A549 (cell line): ENCODE results near the gene JMJD6. TPM values are rescaled to one million over a fixed set of nuclear protein-coding genes. Genes with fewer than 3 reads are reported as not detected.

Experiments
- ATAC-seq, 2 experiments: fragments of 200-7000 bp in 1 of 2; fragments of >200 bp in 1 of 2; cut with Nextera tagmentation in 1 of 2; cut with Tn5 transposase in 1 of 2; 3 replicates each; pipeline versions ENCODE4 v1.8.0 to v1.9.1; 2018 to 2020; ENCODE audit warnings: mild to moderate bottlenecking in 1 of 2, moderate library complexity in 1 of 2
- CTCF ChIA-PET: fragments of 300-600 bp; sonication (Branson Sonifier 250); formaldehyde crosslinking; extraction: SDS; loops from one replicate; lab custom pipeline; 2021; ENCODE audit warnings: antibody characterized with exemption, inconsistent platforms; lab: Yijun Ruan, JAX
- POLR2A ChIA-PET: fragments of 350-600 bp; formaldehyde crosslinking; extraction: SDS; loops from one replicate; lab custom pipeline; 2021; ENCODE audit warnings: antibody characterized with exemption, inconsistent platforms; lab: Yijun Ruan, JAX
- DNase-seq, 2 experiments: peaks; one replicate each; pipeline versions ENCODE4 v3.0.0 to v3.0.0-alpha.2; 2011 to 2016; ENCODE audit warnings: low read depth in 1 of 2, low spot score in 1 of 2
- FAIRE-seq: peaks from 2 replicates; lab custom pipeline; 2011; peaks lifted over from hg19 to GRCh38; lab: Jason Lieb, UNC
- H3K27ac ChIP-seq, 2 experiments: fragments of >200 bp; sonication (Bioruptor Twin); formaldehyde crosslinking; 3 replicates each; pipeline ENCODE4 v1.5.1; 2016 to 2017
- H3K4me1 ChIP-seq: fragments of >200 bp; sonication (Bioruptor Twin); formaldehyde crosslinking; 3 replicates; pipeline ENCODE4 v1.6.1; 2016
- H3K4me2 ChIP-seq: fragments of >200 bp; sonication (Bioruptor Twin); formaldehyde crosslinking; 3 replicates; pipeline ENCODE4 v1.6.1; 2016
- H3K4me3 ChIP-seq: fragments of >200 bp; sonication (Bioruptor Twin); formaldehyde crosslinking; 3 replicates; pipeline ENCODE4 v1.5.1; 2016
- H3K9me3 ChIP-seq: fragments of >200 bp; sonication (Bioruptor Twin); formaldehyde crosslinking; 3 replicates; pipeline ENCODE4 v1.6.1; 2016
- BCL3 ChIP-seq: fragments of >200 bp; sonication (Bioruptor Twin); formaldehyde crosslinking; IDR thresholded peaks from 3 replicates; pipeline ENCODE4 v1.6.1; 2016
- FOSB ChIP-seq: fragments of 250-450 bp; sonication (Bioruptor Pico); IDR thresholded peaks from 2 replicates; pipeline ENCODE4 v1.5.0; 2020; ENCODE audit warnings: mild to moderate bottlenecking, moderate library complexity
- FOSL2 ChIP-seq, 2 experiments: fragments of 450-650 bp in 1 of 2; fragments of >200 bp in 1 of 2; sonication (Bioruptor Twin) in 1 of 2; formaldehyde crosslinking; IDR thresholded peaks; 2 replicates each; pipeline versions ENCODE4 v1.5.0 to v1.6.1; 2016 to 2020; ENCODE audit warnings: mild to moderate bottlenecking in 1 of 2, moderate library complexity in 1 of 2
- HOXA7 ChIP-seq: fragments of 250-450 bp; sonication (Bioruptor Pico); IDR thresholded peaks from 2 replicates; pipeline ENCODE4 v1.5.0; 2020; ENCODE audit warnings: mild to moderate bottlenecking, moderate library complexity
- JUN ChIP-seq, 2 experiments: fragments of >200 bp; sonication (Bioruptor Twin); formaldehyde crosslinking; IDR thresholded peaks; 2 replicates in 1 of 2; 3 replicates in 1 of 2; pipeline ENCODE4 v1.6.1; 2016 to 2017
- JUNB ChIP-seq: fragments of >200 bp; sonication (Bioruptor Twin); formaldehyde crosslinking; IDR thresholded peaks from 2 replicates; pipeline ENCODE4 v1.6.1; 2016
- MAFK ChIP-seq: fragments of 450-650 bp; IDR thresholded peaks from 2 replicates; pipeline ENCODE4 v1.6.1; 2014; ENCODE audit not compliant: partially characterized antibody
- NPAS2 ChIP-seq: fragments of 250-450 bp; sonication (Bioruptor Pico); IDR thresholded peaks from 2 replicates; pipeline ENCODE4 v1.8.0; 2022; ENCODE audit warnings: mild to moderate bottlenecking, moderate library complexity, borderline replicate concordance
- PBX3 ChIP-seq: IDR thresholded peaks from 2 replicates; pipeline ENCODE4 v1.6.1; 2012
- POLR2AphosphoS2 ChIP-seq: conservative IDR thresholded peaks from 2 replicates; pipeline ENCODE4 v1.6.1; 2012; ENCODE audit warnings: low read length, improper control_type of control experiment, inconsistent platforms
- RARB ChIP-seq: fragments of 250-450 bp; sonication (Bioruptor Pico); IDR thresholded peaks from 2 replicates; pipeline ENCODE4 v1.8.0; 2021; ENCODE audit warnings: mild to moderate bottlenecking, moderate library complexity
- SMC3 ChIP-seq: fragments of >200 bp; sonication (Bioruptor Twin); formaldehyde crosslinking; IDR thresholded peaks from 3 replicates; pipeline ENCODE4 v1.6.1; 2018; ENCODE audit warnings: inconsistent platforms
- TFCP2L1 ChIP-seq: fragments of 250-450 bp; sonication (Bioruptor Pico); IDR thresholded peaks from 2 replicates; pipeline ENCODE4 v1.5.0; 2021; ENCODE audit warnings: mild to moderate bottlenecking
- ZSCAN20 ChIP-seq: fragments of 250-450 bp; sonication (Bioruptor Pico); IDR thresholded peaks from 2 replicates; pipeline ENCODE4 v1.8.0; 2022; ENCODE audit warnings: mild to moderate bottlenecking, moderate library complexity
- WGBS: methylation state at CpG from one replicate; pipeline ENCODE4 v1.1.6; 2017; ENCODE audit errors: missing lambda C conversion rate; 5-methylcytosine and 5-hydroxymethylcytosine counted together
- polyA plus RNA-seq, 4 experiments: library from polyadenylated mRNA; depleted of rRNA in 3 of 4; stranded (reverse); fragments of >200 nt; fragmentation: RNase III in 1 of 4; extraction: RNeasy Plus Mini Kit Qiagen cat#74134 plus additional on column Dnase treatment in 1 of 4; gene quantifications; 2 replicates in 3 of 4; 3 replicates in 1 of 4; pipeline ENCODE4 v1.2.3, GENCODE V29; 2011 to 2017
- TF ChIP-seq, protein P1 (sequence below): fragments of 250-450 bp; sonication (Bioruptor Pico); IDR thresholded peaks from 2 replicates; pipeline ENCODE4 v1.5.0; 2020; ENCODE audit warnings: low read depth, mild to moderate bottlenecking, moderate library complexity
- TF ChIP-seq, protein P2 (sequence below): fragments of 250-450 bp; sonication (Bioruptor Pico); IDR thresholded peaks from 2 replicates; pipeline ENCODE4 v1.5.0; 2021; ENCODE audit warnings: mild to moderate bottlenecking, moderate library complexity, borderline replicate concordance
- TF ChIP-seq, protein P3 (sequence below): fragments of 200-600 bp; sonication (generic); IDR thresholded peaks from 2 replicates; pipeline ENCODE4 v1.6.1; 2016; ENCODE audit warnings: antibody characterized with exemption, mild to moderate bottlenecking, moderate library complexity

JMJD6 gene
- polyA plus RNA-seq, 2 of the 4 experiments (the other 2 are of a cell fraction), result 17.5 to 53.3 TPM

- Histone ChIP-seq H3K9me3 (no peaks in the 10 kb centered on the region), H3K27ac (no peak overlapping the region)
- no peak for FAIRE-seq
- TF ChIP-seq FOSB (CRISPR knock-in tag) (peak; percentile 73), NPAS2 (CRISPR knock-in tag) (no peak), BCL3 (0 out of 3 replicates have a peak, but pooled peaks have one; percentile 7), POLR2AphosphoS2 (peak; percentile 97), PBX3 (peak; percentile 7; the same call in 1 of the 2 replicates), RARB (peak; percentile 52; the same call in 1 of the 2 replicates), MAFK (peak; percentile 30), JUN (IDR thresholded peaks at IDR 0.05) (no peak), ZSCAN20 (CRISPR knock-in tag) (no peak), SMC3 (no peak), FOSL2 (IDR thresholded peaks at IDR 0.05) (no peak), FOSL2 (CRISPR knock-in tag; IDR thresholded peaks at IDR 0.05) (0 out of 2 replicates have a peak, but pooled peaks have one; percentile 3), HOXA7 (CRISPR knock-in tag) (peak; percentile 90), JUNB (0 out of 2 replicates have a peak, but pooled peaks have one; percentile 14), TFCP2L1 (CRISPR knock-in tag) (peak; percentile 90)
- TF ChIP-seq, protein P1, sequence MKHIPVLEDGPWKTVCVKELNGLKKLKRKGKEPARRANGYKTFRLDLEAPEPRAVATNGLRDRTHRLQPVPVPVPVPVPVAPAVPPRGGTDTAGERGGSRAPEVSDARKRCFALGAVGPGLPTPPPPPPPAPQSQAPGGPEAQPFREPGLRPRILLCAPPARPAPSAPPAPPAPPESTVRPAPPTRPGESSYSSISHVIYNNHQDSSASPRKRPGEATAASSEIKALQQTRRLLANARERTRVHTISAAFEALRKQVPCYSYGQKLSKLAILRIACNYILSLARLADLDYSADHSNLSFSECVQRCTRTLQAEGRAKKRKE (CRISPR knock-in tag), result 0 out of 2 replicates have a peak, but pooled peaks have one; percentile 32
- TF ChIP-seq, protein P2, sequence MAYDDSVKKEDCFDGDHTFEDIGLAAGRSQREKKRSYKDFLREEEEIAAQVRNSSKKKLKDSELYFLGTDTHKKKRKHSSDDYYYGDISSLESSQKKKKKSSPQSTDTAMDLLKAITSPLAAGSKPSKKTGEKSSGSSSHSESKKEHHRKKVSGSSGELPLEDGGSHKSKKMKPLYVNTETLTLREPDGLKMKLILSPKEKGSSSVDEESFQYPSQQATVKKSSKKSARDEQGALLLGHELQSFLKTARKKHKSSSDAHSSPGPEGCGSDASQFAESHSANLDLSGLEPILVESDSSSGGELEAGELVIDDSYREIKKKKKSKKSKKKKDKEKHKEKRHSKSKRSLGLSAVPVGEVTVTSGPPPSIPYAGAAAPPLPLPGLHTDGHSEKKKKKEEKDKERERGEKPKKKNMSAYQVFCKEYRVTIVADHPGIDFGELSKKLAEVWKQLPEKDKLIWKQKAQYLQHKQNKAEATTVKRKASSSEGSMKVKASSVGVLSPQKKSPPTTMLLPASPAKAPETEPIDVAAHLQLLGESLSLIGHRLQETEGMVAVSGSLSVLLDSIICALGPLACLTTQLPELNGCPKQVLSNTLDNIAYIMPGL (CRISPR knock-in tag), result peak; percentile 72; the same call in 1 of the 2 replicates
- TF ChIP-seq, protein P3, sequence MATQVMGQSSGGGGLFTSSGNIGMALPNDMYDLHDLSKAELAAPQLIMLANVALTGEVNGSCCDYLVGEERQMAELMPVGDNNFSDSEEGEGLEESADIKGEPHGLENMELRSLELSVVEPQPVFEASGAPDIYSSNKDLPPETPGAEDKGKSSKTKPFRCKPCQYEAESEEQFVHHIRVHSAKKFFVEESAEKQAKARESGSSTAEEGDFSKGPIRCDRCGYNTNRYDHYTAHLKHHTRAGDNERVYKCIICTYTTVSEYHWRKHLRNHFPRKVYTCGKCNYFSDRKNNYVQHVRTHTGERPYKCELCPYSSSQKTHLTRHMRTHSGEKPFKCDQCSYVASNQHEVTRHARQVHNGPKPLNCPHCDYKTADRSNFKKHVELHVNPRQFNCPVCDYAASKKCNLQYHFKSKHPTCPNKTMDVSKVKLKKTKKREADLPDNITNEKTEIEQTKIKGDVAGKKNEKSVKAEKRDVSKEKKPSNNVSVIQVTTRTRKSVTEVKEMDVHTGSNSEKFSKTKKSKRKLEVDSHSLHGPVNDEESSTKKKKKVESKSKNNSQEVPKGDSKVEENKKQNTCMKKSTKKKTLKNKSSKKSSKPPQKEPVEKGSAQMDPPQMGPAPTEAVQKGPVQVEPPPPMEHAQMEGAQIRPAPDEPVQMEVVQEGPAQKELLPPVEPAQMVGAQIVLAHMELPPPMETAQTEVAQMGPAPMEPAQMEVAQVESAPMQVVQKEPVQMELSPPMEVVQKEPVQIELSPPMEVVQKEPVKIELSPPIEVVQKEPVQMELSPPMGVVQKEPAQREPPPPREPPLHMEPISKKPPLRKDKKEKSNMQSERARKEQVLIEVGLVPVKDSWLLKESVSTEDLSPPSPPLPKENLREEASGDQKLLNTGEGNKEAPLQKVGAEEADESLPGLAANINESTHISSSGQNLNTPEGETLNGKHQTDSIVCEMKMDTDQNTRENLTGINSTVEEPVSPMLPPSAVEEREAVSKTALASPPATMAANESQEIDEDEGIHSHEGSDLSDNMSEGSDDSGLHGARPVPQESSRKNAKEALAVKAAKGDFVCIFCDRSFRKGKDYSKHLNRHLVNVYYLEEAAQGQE, result 0 out of 2 replicates have a peak, but pooled peaks have one; percentile 31
- TF ChIP-seq, all 56 proteins: peak for 13
- CTCF ChIA-PET, result interaction anchor here (1.0 to 5.3 kb wide), 5 partner anchors 18 to 323 kb away, joined by 3 to 31 read pairs (median 6); no protein-coding TSS in a partner anchor
- whole genome bisulfite sequencing, result 83% methylated on average over 3 of the region's 3 CpGs
- ATAC-seq (no peak), DNase-seq (no peak)
- Histone ChIP-seq H3K4me2 (peak overlapping the region; percentile 86), H3K4me3 (peak overlapping the region; percentile 95; the same call in 1 of the 3 replicates), H3K4me1 (peaks cover 29% of the 10 kb centered on the region)
- POLR2A ChIA-PET, result no interaction called here
Observed at GRCh38 chr17:76732734-76733617, 6.6 kb upstream of the JMJD6 start.
